ENCODE results near the gene ATRNL1.

ATRNL1 gene

GRCh38 chr10:115957786-115958442, 864.7 kb downstream of the ATRNL1 start:
- no peak for DNase-seq

- no peak for DNase-seq
Measured at GRCh38 chr10:115963848-115964247, 870.7 kb downstream of the ATRNL1 start.

GRCh38 chr10:115964827-115965226, 871.7 kb downstream of the ATRNL1 start:
- DNase-seq = no peak

DNA sequence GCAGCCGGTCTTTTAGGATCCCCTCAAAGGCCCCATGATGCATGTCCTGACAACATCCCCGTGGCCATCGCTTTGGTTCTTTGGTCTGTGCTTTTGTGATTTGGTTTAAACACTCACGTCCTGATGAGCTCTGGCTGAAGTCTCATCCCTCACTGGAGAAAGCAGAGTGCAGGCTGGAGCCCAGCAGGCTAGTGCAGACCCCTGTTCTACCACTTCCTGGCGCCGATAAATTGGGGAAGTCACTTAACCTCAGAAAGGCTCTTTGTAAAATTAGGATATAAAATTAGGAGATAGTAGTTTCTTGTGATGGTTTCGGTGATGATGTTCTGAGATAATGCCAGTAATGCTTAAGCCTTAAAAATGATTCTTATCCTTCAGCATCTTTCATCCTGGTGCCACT, 872.2 kb downstream of the ATRNL1 start:
- DNase-seq = no peak

DNA sequence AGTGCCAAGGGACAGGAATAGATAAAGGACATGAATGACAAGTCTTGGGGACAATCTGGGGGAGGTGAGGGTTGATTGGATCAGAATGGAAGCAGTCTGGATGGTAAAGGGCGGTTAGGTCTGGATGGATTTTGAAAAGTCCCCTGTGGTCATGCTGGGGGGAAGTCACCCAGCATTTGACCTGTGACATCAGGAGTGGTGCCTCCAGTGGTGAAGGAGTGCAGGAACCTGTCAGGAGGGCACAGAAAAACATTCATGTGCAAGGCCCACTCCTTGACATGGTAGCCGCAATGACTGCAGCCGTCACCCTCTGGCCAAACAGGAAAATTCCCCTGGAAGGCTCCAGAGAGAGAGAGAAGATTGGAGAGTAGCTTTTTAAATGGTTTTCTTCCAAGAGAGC, 875.1 kb downstream of the ATRNL1 start:
- DNase-seq = no peak

- DNase-seq = no peak
Measured at GRCh38 chr10:115969591-115969990, 876.4 kb downstream of the ATRNL1 start.

GRCh38 chr10:115971921-115972320, 878.8 kb downstream of the ATRNL1 start:
- DNase-seq = no peak

GRCh38 chr10:115972426-115972825, 879.3 kb downstream of the ATRNL1 start:
- DNase-seq = no peak

DNA sequence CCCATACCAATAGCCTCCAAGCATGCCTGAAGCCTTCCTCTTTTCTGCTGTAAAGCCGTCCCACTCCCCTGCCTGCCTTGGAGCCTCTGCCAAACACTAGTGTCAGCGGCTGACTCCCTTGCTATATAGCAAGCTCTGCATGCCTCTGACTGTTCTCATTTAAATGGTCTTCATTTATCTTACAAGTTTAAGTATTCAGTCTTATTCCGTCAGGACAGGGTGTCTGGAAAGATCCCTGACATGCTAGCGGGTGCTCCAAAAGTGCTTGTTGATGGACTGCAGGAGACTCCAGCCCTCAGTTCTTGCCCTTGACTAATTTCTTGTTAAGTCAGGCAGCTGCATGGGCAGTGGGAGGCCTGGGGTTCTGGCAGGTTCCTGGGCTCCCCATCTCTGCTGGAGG, 881.2 kb downstream of the ATRNL1 start:
- no peak for DNase-seq

- DNase-seq = no peak
Measured at GRCh38 chr10:115974816-115975430, 881.8 kb downstream of the ATRNL1 start.

- no peak for DNase-seq
Measured at GRCh38 chr10:115975506-115975905, 882.3 kb downstream of the ATRNL1 start.

DNA sequence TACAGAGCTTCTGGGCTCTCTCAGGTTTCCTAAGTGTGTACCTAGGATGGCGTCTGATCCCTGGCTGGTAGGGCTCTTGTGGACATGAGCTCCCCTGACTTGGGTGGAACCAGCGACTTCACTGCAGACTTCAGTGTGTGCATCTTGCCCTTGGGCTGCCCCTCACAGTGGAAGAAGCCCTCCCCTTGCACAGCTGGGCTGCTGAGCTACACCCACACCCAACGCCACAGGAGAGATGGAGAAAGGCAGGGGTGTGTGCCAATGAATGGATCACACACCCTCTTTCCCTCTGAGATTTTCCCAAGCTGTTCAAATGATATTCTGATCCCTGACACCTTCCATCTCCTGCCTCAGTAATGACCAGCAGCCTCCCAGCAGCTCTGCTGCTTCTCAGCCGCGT, 883.2 kb downstream of the ATRNL1 start:
- no peak for DNase-seq

DNA sequence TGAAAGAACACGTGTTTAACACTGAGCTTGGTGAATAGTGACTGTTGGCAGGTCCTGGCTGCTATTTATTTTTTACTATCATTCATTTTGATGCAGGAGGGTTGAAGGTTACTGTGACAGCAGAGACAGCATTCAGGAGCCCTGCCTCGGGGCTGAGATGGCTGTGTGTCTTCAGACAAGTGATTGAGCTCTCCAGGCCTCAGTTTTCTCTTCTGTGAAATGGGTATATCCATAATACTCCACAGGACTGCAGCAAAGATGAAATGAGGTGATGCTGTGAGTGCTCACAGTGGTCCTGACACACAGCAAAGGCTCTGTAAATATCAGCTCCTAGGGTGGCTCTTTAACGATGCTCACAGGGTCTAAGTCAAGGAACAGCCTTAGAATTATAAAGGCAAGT, 884.7 kb downstream of the ATRNL1 start:
- DNase-seq = no peak

- DNase-seq = no peak
Measured at GRCh38 chr10:115979576-115979975, 886.4 kb downstream of the ATRNL1 start.

GRCh38 chr10:115980470-115980869, 887.3 kb downstream of the ATRNL1 start:
- DNase-seq = no peak

DNA sequence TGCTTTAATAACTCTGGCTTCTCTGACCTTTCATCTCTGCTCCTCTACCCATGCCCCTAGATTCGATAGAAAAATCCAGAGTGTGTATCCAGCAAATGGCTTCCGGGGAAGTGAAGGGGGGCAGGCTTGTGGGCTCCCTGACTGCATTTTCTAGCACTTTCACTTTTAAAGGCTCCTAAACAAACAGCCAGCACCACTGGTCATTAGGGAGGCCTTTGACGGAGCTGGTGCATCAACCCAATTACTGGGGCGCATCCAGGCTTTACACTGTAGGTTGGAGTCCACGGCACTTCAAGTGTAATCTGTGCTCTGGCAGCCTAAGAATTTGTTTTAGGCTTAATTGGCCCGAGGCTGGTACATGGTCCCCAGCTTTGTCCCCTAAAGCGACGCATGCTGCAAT, 887.9 kb downstream of the ATRNL1 start:
- DNase-seq = no peak

- no peak for DNase-seq
Measured at GRCh38 chr10:115982076-115982475, 888.9 kb downstream of the ATRNL1 start.

DNA sequence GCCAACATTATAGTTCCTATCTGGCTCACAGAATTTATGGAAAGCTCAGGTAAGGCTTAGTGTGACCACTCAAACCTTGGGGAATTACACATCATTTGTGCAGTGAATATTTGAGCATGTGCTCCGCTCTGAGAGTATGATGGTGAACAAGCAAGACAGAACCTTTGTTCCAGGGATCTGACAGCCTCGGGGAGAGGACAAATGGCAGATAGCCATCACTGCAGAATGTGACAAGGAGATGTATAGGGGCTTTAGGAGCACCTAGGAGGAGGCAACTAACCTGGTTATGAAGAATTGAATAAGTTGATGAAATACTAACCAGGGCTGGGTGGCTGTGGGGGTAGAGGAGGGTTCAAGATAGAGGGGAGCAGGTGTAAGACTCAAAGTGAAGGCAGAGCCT, 889.4 kb downstream of the ATRNL1 start:
- no peak for DNase-seq

DNA sequence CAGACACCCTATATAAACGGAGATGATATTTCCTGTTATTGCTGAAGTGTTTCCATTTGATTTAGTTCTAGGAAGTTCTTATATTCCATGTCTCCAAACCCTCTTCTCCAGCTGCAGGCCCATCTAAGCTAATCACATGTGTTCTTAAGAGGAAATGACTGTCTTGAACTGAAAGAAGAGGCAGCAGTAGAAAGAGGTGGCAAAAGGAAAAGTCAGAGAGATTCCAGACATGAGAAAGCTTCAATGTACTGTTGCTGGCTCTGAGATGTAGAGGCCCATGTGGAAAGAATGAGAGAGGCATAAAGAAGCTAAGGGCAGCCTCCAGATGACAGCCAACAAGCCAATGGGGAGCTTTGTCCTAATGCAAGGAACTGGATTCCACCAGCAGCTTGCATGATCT, 892.6 kb downstream of the ATRNL1 start:
- no peak for DNase-seq

DNA sequence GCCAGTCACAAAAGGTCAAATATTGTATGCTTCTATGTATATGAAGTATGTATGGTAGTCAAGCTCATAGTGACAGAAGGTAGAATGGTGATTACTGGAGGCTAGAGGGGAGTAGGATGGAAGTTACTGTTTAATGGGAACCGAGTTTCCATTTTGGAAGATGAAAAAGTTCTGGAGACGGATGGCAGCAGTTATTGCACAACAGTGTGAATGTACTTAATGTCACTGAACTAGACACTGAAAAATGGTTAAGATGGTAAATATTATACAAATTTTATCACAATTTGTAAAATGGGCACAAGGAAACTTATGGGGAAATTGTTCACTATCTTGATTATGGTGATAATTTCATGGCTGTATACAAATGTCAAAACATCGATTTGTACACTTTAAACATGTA, 895.2 kb downstream of the ATRNL1 start:
- no peak for DNase-seq

DNA sequence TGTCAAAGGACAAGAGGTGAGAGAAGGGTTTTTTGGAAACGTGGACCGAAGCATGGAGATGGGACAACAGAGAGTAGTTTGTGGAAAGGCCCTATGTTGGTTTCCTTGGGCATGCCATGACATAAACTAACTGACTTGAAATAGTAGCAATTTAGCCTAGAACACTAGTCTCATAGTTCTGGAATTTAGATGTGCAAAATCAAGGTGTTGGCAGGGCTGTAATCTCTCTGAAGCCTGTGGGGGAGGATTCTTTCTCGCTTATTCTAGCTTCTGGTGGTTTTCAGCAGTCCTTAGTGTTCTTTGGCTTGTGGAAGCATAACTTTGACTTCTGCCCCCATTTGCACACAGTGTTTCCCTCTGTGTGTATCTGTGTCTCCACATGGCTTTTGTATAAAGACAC, 896.5 kb downstream of the ATRNL1 start:
- no peak for DNase-seq

DNA sequence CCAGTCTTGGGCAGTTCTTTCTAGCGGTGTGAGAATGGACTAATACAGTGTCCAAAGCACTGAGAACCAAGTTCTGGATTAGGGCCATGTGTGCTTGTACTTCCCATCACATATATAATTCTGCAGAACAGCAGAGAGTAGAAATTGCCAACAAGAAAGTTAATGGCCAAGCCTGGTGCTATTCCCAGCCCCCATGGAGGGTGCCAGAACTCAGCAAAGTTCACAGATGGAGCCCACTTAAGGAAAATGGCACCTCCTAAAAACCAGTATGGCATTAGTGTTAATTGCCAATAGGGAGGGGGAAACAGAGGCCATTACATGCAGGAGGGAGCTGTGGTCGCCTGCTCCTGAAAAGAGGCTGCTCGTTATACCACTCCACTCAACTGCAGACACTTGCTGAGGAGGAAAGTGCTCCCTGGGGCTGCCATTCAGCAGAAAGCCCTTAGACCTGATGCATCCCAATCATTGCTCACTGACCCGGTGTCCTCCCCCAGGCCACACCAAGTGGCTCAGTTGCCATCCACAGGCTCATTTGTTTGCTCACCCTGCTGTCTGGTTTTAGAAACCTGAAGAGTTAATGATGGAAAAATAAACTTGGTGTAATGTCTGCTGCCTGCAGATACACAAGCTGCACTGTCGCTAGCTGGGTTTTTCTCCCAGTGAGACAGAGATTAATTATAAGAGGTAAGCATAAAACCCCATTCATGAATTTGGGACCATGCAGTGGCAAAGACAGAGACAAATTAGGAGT, 899.2 kb downstream of the ATRNL1 start:
- no peak for DNase-seq

- no peak for DNase-seq
Measured at GRCh38 chr10:115996031-115996430, 902.9 kb downstream of the ATRNL1 start.

DNA sequence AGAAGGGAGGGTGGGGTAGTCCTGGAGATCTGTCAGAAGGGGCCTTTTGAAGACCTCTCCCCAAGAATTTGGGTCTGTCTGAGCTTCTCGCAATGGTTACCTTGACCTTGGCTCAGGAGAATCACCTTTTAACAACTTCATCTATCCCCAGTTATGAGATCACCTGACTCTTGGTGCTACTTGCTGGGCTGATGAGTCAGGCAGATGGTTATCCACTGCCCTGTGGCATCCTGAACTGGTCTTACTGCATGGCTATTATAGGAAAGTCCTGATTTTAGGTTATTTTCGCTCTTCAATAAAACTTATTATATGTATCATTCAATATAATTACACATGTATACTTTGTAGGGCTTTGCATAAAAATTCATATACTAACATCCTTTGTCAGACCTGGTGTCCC, 905.1 kb downstream of the ATRNL1 start:
- DNase-seq = no peak
